Endodermal cell (in vitro differentiated cells): Measurements from ENCODE around the gene ART1. TPM values are rescaled to one million over a fixed set of nuclear protein-coding genes. Genes with fewer than 3 reads are reported as not detected.

ENCODE experiments used
- DNase-seq: peaks from one replicate; pipeline ENCODE4 v3.0.0-alpha.2; 2017
- H3K27ac ChIP-seq: 2 replicates; pipeline ENCODE4 v1.5.1; 2013; ENCODE audit warnings: mild to moderate bottlenecking, low read depth, low read length, moderate library complexity
- H3K27me3 ChIP-seq: 2 replicates; pipeline ENCODE4 v1.6.1; 2013; ENCODE audit warnings: mild to moderate bottlenecking, low read length, moderate library complexity; ENCODE audit not compliant: insufficient read depth, control insufficient read depth, poor library complexity, severe bottlenecking
- H3K36me3 ChIP-seq: 2 replicates; pipeline ENCODE4 v1.7.0; 2013; ENCODE audit warnings: mild to moderate bottlenecking, low read length, moderate library complexity; ENCODE audit not compliant: control insufficient read depth, insufficient read depth
- H3K4me1 ChIP-seq: one replicate; pipeline ENCODE4 v1.7.0; 2013; ENCODE audit warnings: low read length; ENCODE audit not compliant: control insufficient read depth, insufficient read depth
- H3K4me3 ChIP-seq: 2 replicates; pipeline ENCODE4 v1.5.1; 2013; ENCODE audit warnings: mild to moderate bottlenecking, low read length, moderate library complexity
- H3K9ac ChIP-seq: 2 replicates; pipeline ENCODE4 v1.6.1; 2013; ENCODE audit warnings: mild to moderate bottlenecking, low read length, moderate library complexity; ENCODE audit not compliant: poor library complexity, severe bottlenecking; ENCODE audit errors: extremely low read depth
- H3K9me3 ChIP-seq: 2 replicates; pipeline ENCODE4 v1.6.1; 2013; ENCODE audit warnings: mild to moderate bottlenecking, low read length, moderate library complexity; ENCODE audit not compliant: control insufficient read depth
- H3K27ac Mint-ChIP-seq: 2 replicates; pipeline ENCODE4 v1.8.0; 2020; ENCODE audit warnings: mixed read lengths
- H3K27me3 Mint-ChIP-seq: 2 replicates; pipeline ENCODE4 v1.8.0; 2021; ENCODE audit warnings: mild to moderate bottlenecking, mixed read lengths; ENCODE audit not compliant: insufficient read depth
- H3K36me3 Mint-ChIP-seq: 2 replicates; pipeline ENCODE4 v1.8.0; 2020; ENCODE audit warnings: low read depth, mixed read lengths
- H3K4me1 Mint-ChIP-seq: 2 replicates; pipeline ENCODE4 v1.8.0; 2020; ENCODE audit warnings: mixed read lengths
- H3K4me3 Mint-ChIP-seq: 2 replicates; pipeline ENCODE4 v1.8.0; 2020; ENCODE audit warnings: mild to moderate bottlenecking, moderate library complexity, mixed read lengths
- H3K9me3 Mint-ChIP-seq: 2 replicates; pipeline ENCODE4 v1.8.0; 2020; ENCODE audit warnings: mild to moderate bottlenecking, mixed read lengths
- CTCF ChIP-seq: fragments of 200-600 bp; sonication (generic); conservative IDR thresholded peaks from 2 replicates; pipeline ENCODE4 v1.5.0; 2021; ENCODE audit warnings: antibody characterized with exemption, mild to moderate bottlenecking
- WGBS, 2 experiments: methylation state at CpG; one replicate each; pipeline versions ENCODE4 v1.1.5 to v1.1.7; 2013; ENCODE audit warnings: missing lambda C conversion rate in 2 of 2, mixed read lengths in 1 of 2; ENCODE audit not compliant: insufficient coverage in 1 of 2, insufficient read length in 1 of 2; 5-methylcytosine and 5-hydroxymethylcytosine counted together
- total RNA-seq, 2 donors: library from RNA; stranded (reverse); fragmentation: NEBNext Ultra II Directional in 1 of 2; extraction: Animal tissue kit (Norgen Biotek cat#: 25700) in 1 of 2; gene quantifications; 2 replicates in 1 of 2; 3 replicates in 1 of 2; pipeline ENCODE4 v1.2.1, GENCODE V29; 2021

The ART1 gene
- total RNA-seq, 2 donors from 2014 or later = not detected

- peaks cover 80% of the 10 kb centered on the region for H3K36me3 ChIP-seq
- no peaks in the 10 kb centered on the region for H3K9me3 ChIP-seq
- H3K9ac ChIP-seq = no peak overlapping the region
- H3K4me1 ChIP-seq = no peaks in the 10 kb centered on the region
- TF ChIP-seq CTCF = no peak
- H3K27me3 Mint-ChIP-seq = no peaks in the 10 kb centered on the region
- no peak overlapping the region for H3K27ac Mint-ChIP-seq
- DNase-seq = no peak
- peaks cover 3% of the 10 kb centered on the region for H3K4me1 Mint-ChIP-seq
- H3K36me3 Mint-ChIP-seq = peaks cover 67% of the 10 kb centered on the region
- H3K9me3 Mint-ChIP-seq = no peaks in the 10 kb centered on the region
- no peak overlapping the region for H3K27ac ChIP-seq
- no peaks in the 10 kb centered on the region for H3K27me3 ChIP-seq
- 72 to 81% methylated on average over 6 of the region's 6 CpGs for WGBS, 2 experiments
- no peak overlapping the region for H3K4me3 Mint-ChIP-seq
- H3K4me3 ChIP-seq = no peak overlapping the region
These were observed 67.3 kb downstream of the ART1 start for GRCh38 chr11:3712274-3712673.

Other genes with a start within 250 kb of the ART1 start
- gene ART5, start 3.1 kb upstream of the ART1 start, total RNA-seq = 1 to 10 TPM; 6.4 to 7.8 TPM
- gene CHRNA10, start 26.3 kb downstream of the ART1 start, total RNA-seq = 1 to 10 TPM; 1.8 TPM
- gene NUP98, start 152.4 kb downstream of the ART1 start, total RNA-seq = 10 to 100 TPM; 81.6 to 92.6 TPM
- 10 to 100 TPM; 38.5 to 52.2 TPM for gene PGAP2, start 163.4 kb downstream of the ART1 start, total RNA-seq
- gene RHOG, start 195.8 kb downstream of the ART1 start, total RNA-seq = 10 to 100 TPM; 25.5 to 27.6 TPM
- gene STIM1, start 210.5 kb downstream of the ART1 start, total RNA-seq = 10 to 100 TPM; 20.9 to 27.9 TPM